KMS-11 (cell line): ENCODE data around the gene CRB2.

ENCODE experiments used
- H2AFZ ChIP-seq: fragments of 200-600 bp; sonication (generic); 2 replicates; pipeline ENCODE4 v1.6.1; 2016; ENCODE audit warnings: antibody characterized with exemption, mixed run types, low read depth
- H3K27ac ChIP-seq: fragments of 200-600 bp; sonication (generic); 2 replicates; pipeline ENCODE4 v1.6.1; 2016; ENCODE audit warnings: mild to moderate bottlenecking, mixed run types
- H3K27me3 ChIP-seq: fragments of 200-600 bp; sonication (generic); 2 replicates; pipeline ENCODE4 v1.6.1; 2017; ENCODE audit warnings: mild to moderate bottlenecking, low read depth, mixed run types, moderate library complexity; ENCODE audit not compliant: insufficient read depth
- H3K36me3 ChIP-seq: fragments of 200-600 bp; sonication (generic); 2 replicates; pipeline ENCODE4 v1.6.1; 2017; ENCODE audit warnings: mild to moderate bottlenecking, mixed run types; ENCODE audit not compliant: insufficient read depth
- H3K4me1 ChIP-seq: fragments of 200-600 bp; sonication (generic); 2 replicates; pipeline ENCODE4 v1.6.1; 2016; ENCODE audit warnings: mild to moderate bottlenecking, low read depth, mixed run types; ENCODE audit not compliant: poor library complexity, severe bottlenecking
- H3K4me2 ChIP-seq: fragments of 200-600 bp; sonication (generic); 2 replicates; pipeline ENCODE4 v1.7.0; 2016; ENCODE audit warnings: mild to moderate bottlenecking, mixed run types
- H3K4me3 ChIP-seq: fragments of 200-600 bp; sonication (generic); IDR thresholded peaks from 2 replicates; pipeline ENCODE4 v1.6.1; 2017; ENCODE audit warnings: low read depth, low read length, mixed read lengths; ENCODE audit not compliant: insufficient read depth
- H3K79me2 ChIP-seq: fragments of 200-600 bp; sonication (generic); 2 replicates; pipeline ENCODE4 v1.6.1; 2016; ENCODE audit warnings: low read depth, mixed run types; ENCODE audit not compliant: insufficient read depth
- H3K9ac ChIP-seq: fragments of 200-600 bp; sonication (generic); 2 replicates; pipeline ENCODE4 v1.6.1; 2016; ENCODE audit warnings: mild to moderate bottlenecking, mixed run types
- H4K20me1 ChIP-seq: fragments of 200-600 bp; sonication (generic); 2 replicates; pipeline ENCODE4 v1.6.1; 2016; ENCODE audit warnings: mild to moderate bottlenecking, mixed run types; ENCODE audit not compliant: insufficient read depth
- TF ChIP-seq, protein P1 (sequence below): fragments of 200-600 bp; sonication (generic); conservative IDR thresholded peaks from 2 replicates; pipeline ENCODE4 v1.6.1; 2017; ENCODE audit warnings: low read depth, mild to moderate bottlenecking, antibody characterized with exemption, low read length, moderate library complexity, mixed read lengths

Gene CRB2

DNA sequence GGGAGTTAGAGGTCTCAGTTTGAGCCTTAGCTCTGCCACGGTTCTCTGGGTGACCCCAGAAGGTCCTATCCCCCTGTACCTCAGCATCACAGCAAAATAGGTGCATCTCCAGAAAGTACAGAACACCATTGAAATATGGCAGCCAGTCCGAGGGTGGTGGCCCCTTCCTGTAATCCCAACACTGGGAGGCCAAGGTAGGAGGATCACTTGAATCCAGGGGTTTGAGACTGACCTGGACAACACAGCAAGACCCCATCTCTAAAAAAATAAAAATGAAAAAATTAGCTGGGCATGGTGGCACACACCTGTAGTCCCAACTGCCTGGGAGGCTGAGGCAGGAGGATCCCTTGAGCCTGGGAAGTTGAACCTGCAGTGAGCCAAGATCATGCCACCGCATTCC, 7.0 kb upstream of the CRB2 start:
- no peak overlapping the region for H2AFZ ChIP-seq
- no peak overlapping the region for H3K4me2 ChIP-seq
- H3K27me3 ChIP-seq, result no peaks in the 10 kb centered on the region; the same call in 1 of the 2 replicates
- TF ChIP-seq, protein P1, sequence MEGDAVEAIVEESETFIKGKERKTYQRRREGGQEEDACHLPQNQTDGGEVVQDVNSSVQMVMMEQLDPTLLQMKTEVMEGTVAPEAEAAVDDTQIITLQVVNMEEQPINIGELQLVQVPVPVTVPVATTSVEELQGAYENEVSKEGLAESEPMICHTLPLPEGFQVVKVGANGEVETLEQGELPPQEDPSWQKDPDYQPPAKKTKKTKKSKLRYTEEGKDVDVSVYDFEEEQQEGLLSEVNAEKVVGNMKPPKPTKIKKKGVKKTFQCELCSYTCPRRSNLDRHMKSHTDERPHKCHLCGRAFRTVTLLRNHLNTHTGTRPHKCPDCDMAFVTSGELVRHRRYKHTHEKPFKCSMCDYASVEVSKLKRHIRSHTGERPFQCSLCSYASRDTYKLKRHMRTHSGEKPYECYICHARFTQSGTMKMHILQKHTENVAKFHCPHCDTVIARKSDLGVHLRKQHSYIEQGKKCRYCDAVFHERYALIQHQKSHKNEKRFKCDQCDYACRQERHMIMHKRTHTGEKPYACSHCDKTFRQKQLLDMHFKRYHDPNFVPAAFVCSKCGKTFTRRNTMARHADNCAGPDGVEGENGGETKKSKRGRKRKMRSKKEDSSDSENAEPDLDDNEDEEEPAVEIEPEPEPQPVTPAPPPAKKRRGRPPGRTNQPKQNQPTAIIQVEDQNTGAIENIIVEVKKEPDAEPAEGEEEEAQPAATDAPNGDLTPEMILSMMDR, result no peak
- H4K20me1 ChIP-seq, result no peaks in the 10 kb centered on the region
- no peaks in the 10 kb centered on the region for H3K79me2 ChIP-seq
- no peak overlapping the region for H3K4me3 ChIP-seq
- H3K9ac ChIP-seq, result no peak overlapping the region
- H3K36me3 ChIP-seq, result no peaks in the 10 kb centered on the region
- peaks cover 10% of the 10 kb centered on the region for H3K4me1 ChIP-seq
- no peak overlapping the region for H3K27ac ChIP-seq

- Histone ChIP-seq H3K4me3 (no peak overlapping the region), H3K9ac (no peak overlapping the region), H3K36me3 (no peaks in the 10 kb centered on the region), H3K4me1 (peaks cover 16% of the 10 kb centered on the region), H2AFZ (peak overlapping the region; percentile 10; the same call in 1 of the 2 replicates), H3K27ac (no peak overlapping the region), H4K20me1 (no peaks in the 10 kb centered on the region), H3K27me3 (no peaks in the 10 kb centered on the region; the same call in 1 of the 2 replicates), H3K79me2 (no peaks in the 10 kb centered on the region), H3K4me2 (peak overlapping the region; percentile 53; the same call in 1 of the 2 replicates)
- TF ChIP-seq, protein P1, result peak; percentile 91
Measured at GRCh38 chr9:123349691-123350480, 6.1 kb upstream of the CRB2 start.

DNA sequence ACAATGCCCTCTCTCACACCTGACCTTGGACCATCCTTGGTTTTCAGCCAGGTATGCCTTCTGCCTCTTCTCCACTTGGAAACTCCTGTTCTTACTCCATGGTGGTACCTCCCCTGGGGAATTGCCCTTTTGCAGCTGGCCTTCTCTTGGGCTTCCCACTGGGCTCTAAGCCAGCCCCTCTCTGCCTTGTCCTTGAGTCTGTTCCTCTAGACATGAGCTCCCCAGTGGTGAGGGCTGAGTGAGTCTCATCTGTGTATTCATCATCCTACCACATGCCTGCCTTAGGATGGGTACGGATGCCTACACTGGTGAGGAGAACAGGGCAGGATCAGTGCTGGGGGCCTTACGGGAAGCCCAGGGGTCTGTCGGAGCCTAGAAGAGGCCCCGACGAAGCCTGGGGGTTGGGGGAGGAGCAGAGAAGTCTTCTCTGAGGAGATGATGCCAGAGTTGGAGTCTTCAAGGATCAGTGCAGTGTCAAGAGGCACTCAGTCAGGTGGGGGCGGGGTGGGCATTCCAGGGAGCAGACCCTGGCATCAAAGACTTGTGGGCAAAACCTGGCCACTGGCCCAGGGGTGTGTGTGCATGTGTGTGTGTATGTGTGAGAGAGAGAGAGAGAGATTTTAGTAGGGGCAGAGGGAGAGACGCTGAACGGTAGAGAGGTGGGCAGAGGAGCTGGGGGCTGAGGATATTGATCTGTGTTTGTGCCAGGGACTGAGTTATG, 5.2 kb upstream of the CRB2 start:
- H3K9ac ChIP-seq, result no peak overlapping the region
- no peak overlapping the region for H3K4me2 ChIP-seq
- peaks cover 19% of the 10 kb centered on the region for H3K4me1 ChIP-seq
- peak overlapping the region; percentile 10; the same call in 1 of the 2 replicates for H2AFZ ChIP-seq
- no peaks in the 10 kb centered on the region for H3K36me3 ChIP-seq
- no peaks in the 10 kb centered on the region for H4K20me1 ChIP-seq
- no peaks in the 10 kb centered on the region; the same call in 1 of the 2 replicates for H3K27me3 ChIP-seq
- no peak overlapping the region for H3K4me3 ChIP-seq
- TF ChIP-seq, protein P1, result no peak
- H3K27ac ChIP-seq, result no peak overlapping the region
- no peaks in the 10 kb centered on the region for H3K79me2 ChIP-seq

- Histone ChIP-seq H3K9ac (no peak overlapping the region), H3K79me2 (no peaks in the 10 kb centered on the region), H3K4me2 (no peak overlapping the region), H4K20me1 (no peaks in the 10 kb centered on the region), H2AFZ (no peak overlapping the region), H3K4me3 (no peak overlapping the region), H3K36me3 (no peaks in the 10 kb centered on the region), H3K27me3 (no peaks in the 10 kb centered on the region; the same call in 1 of the 2 replicates), H3K4me1 (peaks cover 19% of the 10 kb centered on the region), H3K27ac (no peak overlapping the region)
- TF ChIP-seq, protein P1, result no peak
Measured at GRCh38 chr9:123353041-123353440, 3.0 kb upstream of the CRB2 start.
